Sigmoid colon (tissue), 7 donors: ENCODE results near the gene PRRT1. TPM values are rescaled to one million over a fixed set of nuclear protein-coding genes. Genes with fewer than 3 reads are reported as not detected.

Experiments
- DNase-seq: peaks from one replicate; pipeline ENCODE4 v3.0.0-alpha.2; 2019
- H3K27ac ChIP-seq, 4 donors: fragments of 200-600 bp; sonication (generic); one replicate each; pipeline ENCODE4 v1.5.1; 2016 to 2019; ENCODE audit warnings: mild to moderate bottlenecking in 1 of 4
- H3K27me3 ChIP-seq, 3 donors: fragments of 200-600 bp; sonication (generic); one replicate each; pipeline ENCODE4 v1.5.1; 2019; ENCODE audit warnings: mild to moderate bottlenecking in 1 of 3
- H3K36me3 ChIP-seq, 4 donors: fragments of 200-600 bp; sonication (generic); one replicate each; pipeline ENCODE4 v1.5.1; 2016 to 2019
- H3K4me1 ChIP-seq, 4 donors: fragments of 200-600 bp; sonication (generic); one replicate each; pipeline ENCODE4 v1.5.1; 2017 to 2019
- H3K4me3 ChIP-seq, 4 donors: fragments of 200-600 bp; sonication (generic); one replicate each; pipeline ENCODE4 v1.5.1; 2017 to 2019; ENCODE audit warnings: mild to moderate bottlenecking in 2 of 4, moderate library complexity in 1 of 4
- H3K9me3 ChIP-seq, 4 donors: fragments of 200-600 bp in 3 of 4; sonication (generic) in 3 of 4; one replicate each; pipeline versions ENCODE4 v1.5.1 to v1.6.1; 2013 to 2019
- CTCF ChIP-seq, 4 experiments: fragments of 450-650 bp in 3 of 4; fragments of 200-600 bp in 1 of 4; IDR thresholded peaks; one replicate each; pipeline ENCODE4 v1.5.1; 2016 to 2019; ENCODE audit warnings: antibody characterized with exemption in 4 of 4, mild to moderate bottlenecking in 3 of 4, moderate library complexity in 2 of 4
- EP300 ChIP-seq, 4 donors: sonication (generic); formaldehyde crosslinking; IDR thresholded peaks; one replicate each; pipeline ENCODE4 v1.6.1; 2017; ENCODE audit warnings: antibody characterized with exemption in 4 of 4
- POLR2A ChIP-seq, 2 donors: fragments of 450-650 bp; IDR thresholded peaks; one replicate each; pipeline ENCODE4 v1.6.1; 2016; ENCODE audit warnings: antibody characterized with exemption in 2 of 2, mild to moderate bottlenecking in 2 of 2, moderate library complexity in 2 of 2
- POLR2AphosphoS5 ChIP-seq, 4 donors: sonication (generic); formaldehyde crosslinking; IDR thresholded peaks; one replicate each; pipeline ENCODE4 v1.6.1; 2017; ENCODE audit warnings: antibody characterized with exemption in 4 of 4
- WGBS, 2 donors: extraction: QIAGEN DNeasy Blood & Tissue Kit; methylation state at CpG; one replicate each; pipeline ENCODE4 v1.1.7; 2013; 5-methylcytosine and 5-hydroxymethylcytosine counted together
- intact Hi-C: fragments of 100-400 bp; cut with DNase I; formaldehyde crosslinking; loops from one replicate; pipeline ENCODE4 v1.15.1; 2023
- polyA plus RNA-seq, 3 donors: library from polyadenylated mRNA; stranded (reverse); fragments of 200-250 nt; gene quantifications; one replicate each; pipeline ENCODE4 v1.2.3, GENCODE V29; 2013
- total RNA-seq, 4 donors: library from RNA; depleted of rRNA; stranded (reverse); fragments of >200 nt; gene quantifications; one replicate each; pipeline ENCODE4 v1.1.0, GENCODE V29; 2016
- donor health status: healthy with polysubstance abuse.
- donor health status: Bipolar disorder and iron deficiency.
- donor health status: healthy.

PRRT1 gene
- total and polyA plus RNA-seq, 7 donors: 0.46 to 6.1 (median 2.5) TPM

GRCh38 chr6:32129297-32130088 is 22.2 kb downstream of the PRRT1 start:
- peaks cover 0 to 36% (median 31%) of the 10 kb centered on the region in 4 donors for H3K4me1 ChIP-seq
- DNase-seq: peak; percentile 67
- H3K4me3 ChIP-seq: peak overlapping the region; percentile 62 to 72 (median 67)
- peaks cover 0 to 24% (median 12%) of the 10 kb centered on the region in 4 donors for H3K36me3 ChIP-seq
- H3K27ac ChIP-seq: peak overlapping the region; percentile 91 to 94 (median 92)
- intact Hi-C loops: loop anchor here (1.0 to 10.0 kb wide), 3 partner anchors 23 to 225 kb away; partner anchors contain the start of gene ZBTB12
- no peaks in the 10 kb centered on the region for H3K27me3 ChIP-seq
- peak in 2 of 4 donors; percentile 46 to 71 for TF ChIP-seq POLR2AphosphoS5 (IDR thresholded peaks at IDR 0.05)
- TF ChIP-seq EP300 (IDR thresholded peaks at IDR 0.05): peak in 1 of 4 donors; percentile 16
- TF ChIP-seq POLR2A (IDR thresholded peaks at IDR 0.05): no peak
- TF ChIP-seq CTCF (IDR thresholded peaks at IDR 0.05): no peak
- no peaks in the 10 kb centered on the region for H3K9me3 ChIP-seq
- WGBS, 2 donors: 32 to 40% methylated on average over 22 of the region's 22 CpGs

- H3K4me3 ChIP-seq: peak overlapping the region in 3 of 4 donors; percentile 68 to 92 (median 77)
- TF ChIP-seq CTCF (IDR thresholded peaks at IDR 0.05): no peak
- TF ChIP-seq EP300 (IDR thresholded peaks at IDR 0.05): no peak
- no peak for TF ChIP-seq POLR2A (IDR thresholded peaks at IDR 0.05)
- TF ChIP-seq POLR2AphosphoS5 (IDR thresholded peaks at IDR 0.05): no peak
- H3K27me3 ChIP-seq: no peaks in the 10 kb centered on the region
- WGBS, 2 donors: 88 to 92% methylated on average over 13 of the region's 13 CpGs
- DNase-seq: no peak
- H3K36me3 ChIP-seq: peaks cover 0 to 31% (median 18%) of the 10 kb centered on the region in 4 donors
- no peaks in the 10 kb centered on the region for H3K9me3 ChIP-seq
- intact Hi-C loops: loop anchor here (1.0 to 10.0 kb wide), 2 partner anchors 66 to 224 kb away; partner anchors contain the start of gene ZBTB12
- H3K27ac ChIP-seq: peak overlapping the region; percentile 91 to 94 (median 92)
- H3K4me1 ChIP-seq: peaks cover 0 to 36% (median 31%) of the 10 kb centered on the region in 4 donors
These were observed 22.9 kb downstream of the PRRT1 start for GRCh38 chr6:32128751-32129296.

GRCh38 chr6:32127717-32128592 is 23.8 kb downstream of the PRRT1 start, which contains the start of gene ATF6B:
Gene ATF6B (minus strand): TSS chr6:32128246. CDS start chr6:32128207, 39 bp downstream.
- peak; percentile 100 for DNase-seq
- peaks cover 0 to 36% (median 31%) of the 10 kb centered on the region in 4 donors for H3K4me1 ChIP-seq
- 0 to 1% methylated on average over 44 of the region's 44 CpGs for WGBS, 2 donors
- TF ChIP-seq CTCF (IDR thresholded peaks at IDR 0.05) (no peak), POLR2AphosphoS5 (IDR thresholded peaks at IDR 0.05) (peak; percentile 43 to 82 (median 78)), POLR2A (IDR thresholded peaks at IDR 0.05) (peak; percentile 68 to 76), EP300 (IDR thresholded peaks at IDR 0.05) (no peak)
- H3K4me3 ChIP-seq: peak within 1 kb of the TSS; percentile 77 to 92 (median 83)
- peak within 1 kb of the TSS; percentile 91 to 94 (median 92) for H3K27ac ChIP-seq
- H3K9me3 ChIP-seq: no peaks in the 10 kb centered on the region
- intact Hi-C loops: loop anchor here (10.0 kb wide), 1 partner anchor 223 kb away; the partner anchor contains the start of gene ZBTB12
- H3K36me3 ChIP-seq: peaks cover 5 to 40% (median 24%) of the 10 kb centered on the region in 4 donors
- no peaks in the 10 kb centered on the region for H3K27me3 ChIP-seq

- Histone ChIP-seq H3K9me3 (no peaks in the 10 kb centered on the region), H3K27me3 (no peaks in the 10 kb centered on the region), H3K36me3 (peaks cover 5 to 46% (median 24%) of the 10 kb centered on the region in 4 donors), H3K4me3 (peak overlapping the region; percentile 77 to 92 (median 83)), H3K4me1 (peaks cover 0 to 36% (median 31%) of the 10 kb centered on the region in 4 donors), H3K27ac (peak overlapping the region; percentile 85 to 94 (median 92))
- intact Hi-C loops: loop anchor here (10.0 kb wide), 1 partner anchor 223 kb away; the partner anchor contains the start of gene ZBTB12
- WGBS, 2 donors: 6 to 10% methylated on average over 9 of the region's 9 CpGs
- no peak for DNase-seq
- TF ChIP-seq POLR2A (IDR thresholded peaks at IDR 0.05) (no peak), EP300 (IDR thresholded peaks at IDR 0.05) (no peak), POLR2AphosphoS5 (IDR thresholded peaks at IDR 0.05) (no peak), CTCF (IDR thresholded peaks at IDR 0.05) (no peak)
These were observed 24.4 kb downstream of the PRRT1 start for GRCh38 chr6:32127409-32127716.
